ENCODE measurements around the gene SLC22A3. TPM values are rescaled to one million over a fixed set of nuclear protein-coding genes. Genes with fewer than 3 reads are reported as not detected.

SLC22A3 gene
- total RNA-seq, 1 experiment from 2014 or later: 0.07 TPM

DNA sequence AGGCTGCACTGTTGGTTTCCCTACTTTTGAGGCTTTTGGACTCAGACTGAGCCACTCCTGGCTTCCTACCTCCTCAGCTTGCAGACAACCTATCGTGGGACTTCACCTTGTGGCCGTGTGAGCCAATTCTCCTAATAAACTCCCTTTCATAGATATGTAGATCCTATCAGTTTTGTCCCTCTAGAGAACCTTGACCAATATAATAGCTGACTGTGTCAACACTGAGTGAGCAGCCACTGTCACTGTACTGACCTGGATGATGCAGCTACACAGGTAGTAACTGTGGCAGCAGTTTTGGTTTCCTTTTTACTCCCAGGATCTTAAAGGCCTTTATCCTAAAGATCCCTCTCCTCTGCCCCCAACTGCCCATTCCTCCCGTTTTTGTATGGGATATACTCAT is 70.2 kb downstream of the SLC22A3 start (continued):
- TF ChIP-seq, protein P1, sequence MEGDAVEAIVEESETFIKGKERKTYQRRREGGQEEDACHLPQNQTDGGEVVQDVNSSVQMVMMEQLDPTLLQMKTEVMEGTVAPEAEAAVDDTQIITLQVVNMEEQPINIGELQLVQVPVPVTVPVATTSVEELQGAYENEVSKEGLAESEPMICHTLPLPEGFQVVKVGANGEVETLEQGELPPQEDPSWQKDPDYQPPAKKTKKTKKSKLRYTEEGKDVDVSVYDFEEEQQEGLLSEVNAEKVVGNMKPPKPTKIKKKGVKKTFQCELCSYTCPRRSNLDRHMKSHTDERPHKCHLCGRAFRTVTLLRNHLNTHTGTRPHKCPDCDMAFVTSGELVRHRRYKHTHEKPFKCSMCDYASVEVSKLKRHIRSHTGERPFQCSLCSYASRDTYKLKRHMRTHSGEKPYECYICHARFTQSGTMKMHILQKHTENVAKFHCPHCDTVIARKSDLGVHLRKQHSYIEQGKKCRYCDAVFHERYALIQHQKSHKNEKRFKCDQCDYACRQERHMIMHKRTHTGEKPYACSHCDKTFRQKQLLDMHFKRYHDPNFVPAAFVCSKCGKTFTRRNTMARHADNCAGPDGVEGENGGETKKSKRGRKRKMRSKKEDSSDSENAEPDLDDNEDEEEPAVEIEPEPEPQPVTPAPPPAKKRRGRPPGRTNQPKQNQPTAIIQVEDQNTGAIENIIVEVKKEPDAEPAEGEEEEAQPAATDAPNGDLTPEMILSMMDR (IDR thresholded peaks at IDR 0.05 in 2 of 3, conservative IDR thresholded peaks at IDR 0.05 in 1 of 3; ENCODE audit: borderline replicate concordance in 1 of 3, insufficient read depth in 1 of 3, low read depth in 2 of 3, low read length in 2 of 3): no peak
- no peak for TF ChIP-seq ZNF274 (IDR thresholded peaks at IDR 0.05; ENCODE audit: low read depth, low read length)
- no peak for TF ChIP-seq SP1 (IDR thresholded peaks at IDR 0.05; ENCODE audit: low read depth)

DNA sequence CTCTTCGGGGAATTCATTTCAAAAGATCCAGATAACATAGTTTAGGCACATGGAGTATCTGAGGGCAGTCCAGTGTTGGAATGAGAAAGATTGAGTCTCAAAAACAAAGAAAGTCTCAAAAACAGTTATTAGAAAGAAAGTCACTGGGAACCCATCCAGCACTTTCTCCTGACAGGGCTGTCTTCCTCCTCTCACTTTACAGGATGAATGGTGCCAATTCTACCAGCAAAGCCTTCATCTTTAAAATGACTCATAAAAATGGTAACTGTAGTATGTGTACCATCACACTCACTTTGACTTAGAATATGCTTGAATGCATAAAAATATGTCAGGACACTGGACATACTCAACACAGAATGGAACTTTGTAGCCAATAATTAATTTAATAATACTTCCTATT is 71.3 kb downstream of the SLC22A3 start:
- intact Hi-C loops (cut with micrococcal nuclease): no loop called here
- CTCF ChIA-PET: no interaction called here
- no peaks in the 10 kb centered on the region for H3K9me2 ChIP-seq (ENCODE audit: insufficient read depth)
- RAD21 ChIA-PET (ENCODE audit: low non-redundant PET in 1 of 2, low total read pairs in 2 of 2, uncharacterized antibody in 2 of 2, unreplicated experiment in 2 of 2): no interaction called here
- DNase-seq (ENCODE audit: low read depth, low spot score): no peak
- H2AFZ ChIP-seq (ENCODE audit: low read depth, low read length, poor library complexity, severe bottlenecking): no peak overlapping the region
- no peaks in the 10 kb centered on the region for H4K20me1 ChIP-seq (ENCODE audit: insufficient read depth)
- no peak overlapping the region for H3K4me2 ChIP-seq (ENCODE audit: low read length)
- no peak overlapping the region for H3K27ac ChIP-seq (ENCODE audit: low read depth, low read length)
- H3K9ac ChIP-seq (ENCODE audit: low read length): no peak overlapping the region
- BruUV-seq (replicated peaks): no TSS peak
- ATAC-seq: no peak
- H3K9me3 ChIP-seq (ENCODE audit: control insufficient read depth in 1 of 2, insufficient read depth in 1 of 2, low read depth in 1 of 2, low read length in 2 of 2): no peaks in the 10 kb centered on the region
- H3K36me3 ChIP-seq (ENCODE audit: control insufficient read depth in 1 of 2, insufficient read depth in 2 of 2, low read length in 2 of 2): no peaks in the 10 kb centered on the region
- H3K4me1 ChIP-seq (ENCODE audit: control insufficient read depth in 1 of 2, insufficient read depth in 2 of 2, low read length in 2 of 2): peaks cover 0 to 7% of the 10 kb centered on the region in 2 experiments; a peak in 2 of 4 replicates
- H3K27me3 ChIP-seq (ENCODE audit: insufficient read depth, low read length): no peaks in the 10 kb centered on the region
- POLR2A ChIA-PET: no interaction called here
- TF ChIP-seq ELF1 (IDR thresholded peaks at IDR 0.05; ENCODE audit: borderline replicate concordance, low read depth) (no peak), RAD21 (IDR thresholded peaks at IDR 0.05; ENCODE audit: low read depth) (no peak), EZH2 (IDR thresholded peaks at IDR 0.05) (no peak), CBX3 (IDR thresholded peaks at IDR 0.05; ENCODE audit: low read depth) (no peak)
- TF ChIP-seq, protein P2, sequence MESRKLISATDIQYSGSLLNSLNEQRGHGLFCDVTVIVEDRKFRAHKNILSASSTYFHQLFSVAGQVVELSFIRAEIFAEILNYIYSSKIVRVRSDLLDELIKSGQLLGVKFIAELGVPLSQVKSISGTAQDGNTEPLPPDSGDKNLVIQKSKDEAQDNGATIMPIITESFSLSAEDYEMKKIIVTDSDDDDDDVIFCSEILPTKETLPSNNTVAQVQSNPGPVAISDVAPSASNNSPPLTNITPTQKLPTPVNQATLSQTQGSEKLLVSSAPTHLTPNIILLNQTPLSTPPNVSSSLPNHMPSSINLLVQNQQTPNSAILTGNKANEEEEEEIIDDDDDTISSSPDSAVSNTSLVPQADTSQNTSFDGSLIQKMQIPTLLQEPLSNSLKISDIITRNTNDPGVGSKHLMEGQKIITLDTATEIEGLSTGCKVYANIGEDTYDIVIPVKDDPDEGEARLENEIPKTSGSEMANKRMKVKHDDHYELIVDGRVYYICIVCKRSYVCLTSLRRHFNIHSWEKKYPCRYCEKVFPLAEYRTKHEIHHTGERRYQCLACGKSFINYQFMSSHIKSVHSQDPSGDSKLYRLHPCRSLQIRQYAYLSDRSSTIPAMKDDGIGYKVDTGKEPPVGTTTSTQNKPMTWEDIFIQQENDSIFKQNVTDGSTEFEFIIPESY (IDR thresholded peaks at IDR 0.05; ENCODE audit: extremely low read depth, insufficient replicate concordance, low read length): no peak
- TF ChIP-seq, protein P3, sequence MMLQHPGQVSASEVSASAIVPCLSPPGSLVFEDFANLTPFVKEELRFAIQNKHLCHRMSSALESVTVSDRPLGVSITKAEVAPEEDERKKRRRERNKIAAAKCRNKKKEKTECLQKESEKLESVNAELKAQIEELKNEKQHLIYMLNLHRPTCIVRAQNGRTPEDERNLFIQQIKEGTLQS (IDR thresholded peaks at IDR 0.05): no peak
- no peaks in the 10 kb centered on the region for H3K79me2 ChIP-seq (ENCODE audit: insufficient read depth, low read length)
- H3K4me3 ChIP-seq (replicated peaks in 1 of 2; ENCODE audit: low read depth in 1 of 2, low read length in 2 of 2): no peak overlapping the region
